ENCODE results near the gene RIPK1.
A peak's percentile ranks its signal among the peaks of the same experiment; 100 is the strongest.
"Not testable (repeated sequence)": the region's sequence is repeated elsewhere in the genome, so short reads cannot be mapped to it uniquely, and the experiment has no call there.

Gene RIPK1

DNA sequence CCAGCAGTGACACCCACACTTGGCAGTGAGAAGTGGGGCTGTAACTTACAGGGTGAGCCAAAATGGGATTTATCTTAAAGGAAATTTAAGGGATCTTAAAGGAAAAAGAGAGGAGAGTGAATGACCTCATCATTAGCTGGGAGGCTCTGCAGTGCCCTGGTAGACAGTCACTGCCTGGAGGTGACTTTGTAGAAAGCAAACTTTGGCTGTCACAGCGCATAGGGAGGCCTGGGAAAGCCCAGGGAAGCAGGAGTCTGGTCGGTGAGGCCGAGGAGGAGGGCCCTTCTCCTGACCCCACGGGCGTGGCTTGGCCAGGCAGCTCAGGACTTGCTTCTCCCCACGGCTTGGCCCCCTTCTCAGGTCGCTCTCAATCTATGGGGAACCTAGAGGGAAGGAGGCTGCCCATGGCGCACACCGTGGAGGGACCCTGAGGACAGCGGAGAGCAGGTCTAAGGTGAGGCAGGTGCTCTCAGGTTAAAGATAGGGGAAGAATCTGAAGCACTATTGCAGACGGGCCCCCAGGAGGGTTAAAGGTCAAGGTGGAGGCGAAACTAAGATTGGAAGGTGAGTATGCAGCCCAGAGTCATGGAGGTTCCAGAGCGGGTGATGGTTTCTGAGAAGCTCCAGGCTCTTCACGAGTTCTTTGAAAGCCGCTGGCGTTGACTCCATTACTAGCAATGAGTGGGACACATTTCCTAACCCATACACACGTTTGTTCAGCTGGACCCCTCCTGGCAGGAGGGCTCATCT, 15.6 kb upstream of the RIPK1 start:
- H3K27ac ChIP-seq (ENCODE audit: low read length) = no peak overlapping the region
- H3K9ac ChIP-seq (ENCODE audit: low read length) = peak overlapping the region; percentile 80
- no peaks in the 10 kb centered on the region for H3K79me2 ChIP-seq (ENCODE audit: low read length)
- no peak for TF ChIP-seq CTCF (IDR thresholded peaks at IDR 0.05; ENCODE audit: low read depth, low read length)
- no peak for TF ChIP-seq EZH2phosphoT487 (IDR thresholded peaks at IDR 0.05; ENCODE audit: low read depth)
- H3K36me3 ChIP-seq (replicated peaks; ENCODE audit: low read depth, low read length) = no peaks in the 10 kb centered on the region
- no peaks in the 10 kb centered on the region for H4K20me1 ChIP-seq (ENCODE audit: insufficient read depth, low read length)
- no peaks in the 10 kb centered on the region for H3K9me3 ChIP-seq (ENCODE audit: insufficient read depth, low read length)
- peak overlapping the region; percentile 98 for H3K4me3 ChIP-seq (ENCODE audit: low read length)
- peak overlapping the region; percentile 84 for H3K4me2 ChIP-seq (ENCODE audit: low read length)
- H2AFZ ChIP-seq (ENCODE audit: low read depth, low read length) = peak overlapping the region; percentile 92
- H3K4me1 ChIP-seq (ENCODE audit: low read length) = peaks cover 9% of the 10 kb centered on the region
- H3K27me3 ChIP-seq (ENCODE audit: low read depth, low read length) = no peaks in the 10 kb centered on the region; the same call in 1 of the 2 replicates

- Histone ChIP-seq H3K27me3 (ENCODE audit: low read depth, low read length) (no peaks in the 10 kb centered on the region; the same call in 1 of the 2 replicates), H3K36me3 (replicated peaks; ENCODE audit: low read depth, low read length) (no peaks in the 10 kb centered on the region), H3K79me2 (ENCODE audit: low read length) (no peaks in the 10 kb centered on the region), H3K9ac (ENCODE audit: low read length) (peak overlapping the region; percentile 80), H3K27ac (ENCODE audit: low read length) (no peak overlapping the region), H3K4me1 (ENCODE audit: low read length) (peaks cover 9% of the 10 kb centered on the region), H2AFZ (ENCODE audit: low read depth, low read length) (peak overlapping the region; percentile 92), H3K4me3 (ENCODE audit: low read length) (peak overlapping the region; percentile 98), H3K9me3 (ENCODE audit: insufficient read depth, low read length) (no peaks in the 10 kb centered on the region), H4K20me1 (ENCODE audit: insufficient read depth, low read length) (no peaks in the 10 kb centered on the region), H3K4me2 (ENCODE audit: low read length) (peak overlapping the region; percentile 84)
- no peak for TF ChIP-seq EZH2phosphoT487 (IDR thresholded peaks at IDR 0.05; ENCODE audit: low read depth)
- TF ChIP-seq CTCF (IDR thresholded peaks at IDR 0.05; ENCODE audit: low read depth, low read length) = no peak
Measured at GRCh38 chr6:3053231-3053508, 15.1 kb upstream of the RIPK1 start.

GRCh38 chr6:3054229-3055157, 13.8 kb upstream of the RIPK1 start:
- not testable (repeated sequence) for H3K79me2 ChIP-seq (ENCODE audit: low read length); H3K9me3 ChIP-seq (ENCODE audit: insufficient read depth, low read length); H2AFZ ChIP-seq (ENCODE audit: low read depth, low read length); H3K4me1 ChIP-seq (ENCODE audit: low read length); H3K27me3 ChIP-seq (ENCODE audit: low read depth, low read length); H3K36me3 ChIP-seq (replicated peaks; ENCODE audit: low read depth, low read length); H3K27ac ChIP-seq (ENCODE audit: low read length); H4K20me1 ChIP-seq (ENCODE audit: insufficient read depth, low read length)
- Histone ChIP-seq H3K9ac (ENCODE audit: low read length) (peak overlapping the region; percentile 80; the same call in 1 of the 2 replicates), H3K4me3 (ENCODE audit: low read length) (peak overlapping the region; percentile 98), H3K4me2 (ENCODE audit: low read length) (peak overlapping the region; percentile 84)

GRCh38 chr6:3055158-3055499, 13.2 kb upstream of the RIPK1 start:
- not testable (repeated sequence) for H3K4me1 ChIP-seq (ENCODE audit: low read length); H3K36me3 ChIP-seq (replicated peaks; ENCODE audit: low read depth, low read length); H3K4me2 ChIP-seq (ENCODE audit: low read length); H2AFZ ChIP-seq (ENCODE audit: low read depth, low read length); H3K27me3 ChIP-seq (ENCODE audit: low read depth, low read length); H3K4me3 ChIP-seq (ENCODE audit: low read length); H3K79me2 ChIP-seq (ENCODE audit: low read length); H4K20me1 ChIP-seq (ENCODE audit: insufficient read depth, low read length); H3K27ac ChIP-seq (ENCODE audit: low read length); H3K9ac ChIP-seq (ENCODE audit: low read length); H3K9me3 ChIP-seq (ENCODE audit: insufficient read depth, low read length)

Data from OCI-LY3 (cell line).